Effector memory CD4-positive, alpha-beta T cell (primary cell): Measurements from ENCODE around the gene ABR.

Experiments used
- DNase-seq, 3 donors: peaks; one replicate each; pipeline ENCODE4 v3.0.0-alpha.2; 2020
- H3K27ac ChIP-seq: 2 replicates; pipeline ENCODE4 v1.7.0; 2013; ENCODE audit warnings: mild to moderate bottlenecking, low read length, moderate library complexity; ENCODE audit not compliant: insufficient read depth, poor library complexity, severe bottlenecking
- H3K27me3 ChIP-seq: replicated peaks from 2 replicates; pipeline ENCODE4 v1.7.0; 2013; ENCODE audit warnings: mild to moderate bottlenecking, low read length; ENCODE audit not compliant: insufficient read depth, control insufficient read depth, poor library complexity, severe bottlenecking
- H3K36me3 ChIP-seq: 2 replicates; pipeline ENCODE4 v1.7.0; 2013; ENCODE audit warnings: mild to moderate bottlenecking, low read length, moderate library complexity; ENCODE audit not compliant: control insufficient read depth, insufficient read depth
- H3K4me1 ChIP-seq: 2 replicates; pipeline ENCODE4 v1.7.0; 2013; ENCODE audit warnings: low read length, mild to moderate bottlenecking; ENCODE audit not compliant: control insufficient read depth, insufficient read depth, poor library complexity, severe bottlenecking
- H3K4me3 ChIP-seq: 2 replicates; pipeline ENCODE4 v1.7.0; 2013; ENCODE audit warnings: low read length, low read depth, mild to moderate bottlenecking; ENCODE audit not compliant: insufficient read depth, poor library complexity, severe bottlenecking
- H3K9me3 ChIP-seq: 2 replicates; pipeline ENCODE4 v1.7.0; 2013; ENCODE audit warnings: mild to moderate bottlenecking, low read length, moderate library complexity; ENCODE audit not compliant: control insufficient read depth

The ABR gene

DNA sequence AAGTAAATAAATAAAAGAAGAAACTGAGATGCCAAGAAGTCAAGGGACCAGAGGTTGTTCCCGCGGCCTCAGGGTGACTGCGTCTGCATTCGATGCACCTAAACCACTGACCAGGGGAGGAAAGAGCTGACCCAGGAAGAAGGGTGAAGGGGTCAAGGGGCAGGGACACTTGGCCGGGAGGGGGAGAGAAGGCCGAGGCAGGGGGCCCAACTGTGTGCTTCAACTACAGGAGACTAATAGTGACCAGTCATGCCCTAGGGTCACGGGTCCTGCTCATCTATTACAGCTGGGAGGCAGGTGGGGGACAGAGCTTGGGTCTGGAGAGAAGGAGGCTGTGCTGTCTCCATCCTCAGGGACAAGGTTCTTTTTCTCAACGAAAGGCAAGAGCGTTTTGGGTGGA lies 138.0 kb downstream of the ABR start:
- Histone ChIP-seq H3K9me3 (no peaks in the 10 kb centered on the region), H3K27ac (no peak overlapping the region), H3K4me3 (no peak overlapping the region), H3K4me1 (no peaks in the 10 kb centered on the region), H3K36me3 (peaks cover 18% of the 10 kb centered on the region), H3K27me3 (no peaks in the 10 kb centered on the region)
- no peak for DNase-seq

GRCh38 chr17:1040216-1040600 lies 139.6 kb downstream of the ABR start:
- H3K9me3 ChIP-seq: no peaks in the 10 kb centered on the region
- peaks cover 18% of the 10 kb centered on the region for H3K36me3 ChIP-seq
- no peak for DNase-seq
- no peaks in the 10 kb centered on the region for H3K27me3 ChIP-seq
- no peak overlapping the region for H3K27ac ChIP-seq
- no peaks in the 10 kb centered on the region for H3K4me1 ChIP-seq
- H3K4me3 ChIP-seq: no peak overlapping the region

- Histone ChIP-seq H3K4me3 (no peak overlapping the region), H3K36me3 (peaks cover 18% of the 10 kb centered on the region)
- no peak for DNase-seq
Observed at GRCh38 chr17:1039511-1040215, 140.1 kb downstream of the ABR start.

GRCh38 chr17:1039123-1039507 lies 140.7 kb downstream of the ABR start:
- no peak overlapping the region for H3K27ac ChIP-seq
- H3K4me3 ChIP-seq: no peak overlapping the region

More at GRCh38 chr17:1039511-1040215, 140.1 kb downstream of the ABR start:
- H3K27ac ChIP-seq: no peak overlapping the region
- no peaks in the 10 kb centered on the region for H3K4me1 ChIP-seq
- H3K27me3 ChIP-seq: no peaks in the 10 kb centered on the region
- H3K9me3 ChIP-seq: no peaks in the 10 kb centered on the region

GRCh38 chr17:1038459-1039122 lies 141.2 kb downstream of the ABR start:
- Histone ChIP-seq H3K9me3 (no peaks in the 10 kb centered on the region), H3K27ac (no peak overlapping the region), H3K36me3 (peaks cover 24% of the 10 kb centered on the region), H3K4me3 (no peak overlapping the region), H3K4me1 (no peaks in the 10 kb centered on the region), H3K27me3 (no peaks in the 10 kb centered on the region)
- DNase-seq: no peak

More at GRCh38 chr17:1039123-1039507, 140.7 kb downstream of the ABR start:
- Histone ChIP-seq H3K9me3 (no peaks in the 10 kb centered on the region), H3K4me1 (no peaks in the 10 kb centered on the region), H3K27me3 (no peaks in the 10 kb centered on the region), H3K36me3 (peaks cover 22% of the 10 kb centered on the region)
- DNase-seq: no peak

DNA sequence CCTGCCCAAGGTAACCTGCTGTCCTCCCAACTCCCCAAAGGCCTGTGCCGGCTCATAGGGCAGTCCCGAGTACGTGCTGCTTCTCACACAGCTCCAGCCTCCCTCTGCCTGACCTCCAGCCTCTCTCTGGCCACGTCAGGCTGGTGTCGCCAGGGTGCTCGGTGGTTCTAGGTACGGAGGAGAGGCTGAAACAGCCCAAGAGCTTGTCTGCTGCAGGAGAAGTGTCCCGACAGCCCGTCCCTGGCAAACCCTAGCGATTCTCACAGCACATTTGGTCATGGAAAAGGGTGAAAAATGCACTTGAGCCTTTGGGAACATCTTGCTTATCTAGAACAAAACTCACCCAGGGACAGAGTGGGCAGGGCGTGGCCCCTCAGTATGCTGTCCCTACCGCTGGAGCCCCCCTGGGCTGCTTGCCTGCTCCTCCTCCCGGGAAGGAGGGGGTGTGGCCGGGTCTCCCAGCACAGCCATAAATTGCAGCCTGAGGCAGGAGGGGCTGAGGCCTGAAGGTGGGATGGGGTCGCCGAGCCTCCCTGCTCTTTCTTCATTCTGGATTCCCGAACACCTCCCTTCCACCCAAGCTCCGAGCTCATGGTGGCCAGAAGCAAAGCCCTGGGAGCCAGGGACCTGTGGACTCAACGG lies 142.4 kb downstream of the ABR start:
- Histone ChIP-seq H3K4me3 (no peak overlapping the region), H3K27me3 (no peaks in the 10 kb centered on the region), H3K27ac (no peak overlapping the region), H3K36me3 (peaks cover 24% of the 10 kb centered on the region), H3K4me1 (no peaks in the 10 kb centered on the region), H3K9me3 (no peaks in the 10 kb centered on the region)
- DNase-seq: no peak

GRCh38 chr17:1036845-1037237 lies 142.9 kb downstream of the ABR start:
- Histone ChIP-seq H3K27ac (no peak overlapping the region), H3K4me3 (no peak overlapping the region), H3K4me1 (no peaks in the 10 kb centered on the region), H3K27me3 (no peaks in the 10 kb centered on the region), H3K9me3 (no peaks in the 10 kb centered on the region), H3K36me3 (peaks cover 20% of the 10 kb centered on the region)
- DNase-seq: no peak

GRCh38 chr17:1036171-1036844 lies 143.5 kb downstream of the ABR start:
- peaks cover 18% of the 10 kb centered on the region for H3K36me3 ChIP-seq
- no peaks in the 10 kb centered on the region for H3K4me1 ChIP-seq
- no peaks in the 10 kb centered on the region for H3K9me3 ChIP-seq
- no peak overlapping the region for H3K4me3 ChIP-seq
- DNase-seq: no peak
- H3K27me3 ChIP-seq: no peaks in the 10 kb centered on the region
- no peak overlapping the region for H3K27ac ChIP-seq

DNA sequence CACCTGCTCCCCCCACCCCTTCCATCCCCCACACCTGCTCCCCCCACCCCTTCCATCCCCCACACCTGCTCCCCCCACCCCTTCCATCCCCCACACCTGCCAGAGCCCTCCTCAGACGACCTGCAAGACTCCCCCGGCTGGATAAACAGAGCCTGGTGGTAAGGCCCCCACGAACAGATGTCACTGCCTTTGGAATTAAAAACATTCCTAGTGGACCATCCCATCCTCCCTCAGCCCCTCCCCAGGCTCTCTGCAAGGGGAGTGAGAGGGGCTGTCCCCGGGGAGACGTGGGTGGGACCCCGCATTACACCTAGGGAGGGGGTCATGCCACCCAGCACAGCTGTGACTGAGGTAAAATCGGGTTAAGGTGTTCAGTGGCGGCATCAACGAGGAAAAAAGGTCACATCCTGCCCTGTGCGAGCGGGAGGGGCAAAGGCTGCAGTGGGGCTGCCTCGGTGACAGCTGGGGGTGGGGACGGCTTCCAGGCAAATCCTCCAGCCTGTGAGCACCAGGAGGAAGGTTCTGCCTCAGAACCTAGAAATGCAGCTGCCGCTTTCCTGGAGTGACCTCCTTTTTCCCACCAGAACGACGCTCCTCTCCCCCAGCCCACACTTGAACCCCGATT lies 144.1 kb downstream of the ABR start:
- Histone ChIP-seq H3K9me3 (no peaks in the 10 kb centered on the region), H3K27me3 (no peaks in the 10 kb centered on the region), H3K27ac (no peak overlapping the region), H3K36me3 (peaks cover 15% of the 10 kb centered on the region), H3K4me1 (no peaks in the 10 kb centered on the region), H3K4me3 (no peak overlapping the region)
- no peak for DNase-seq
